Measurements from ENCODE around the gene CDH26.

Gene CDH26

DNA sequence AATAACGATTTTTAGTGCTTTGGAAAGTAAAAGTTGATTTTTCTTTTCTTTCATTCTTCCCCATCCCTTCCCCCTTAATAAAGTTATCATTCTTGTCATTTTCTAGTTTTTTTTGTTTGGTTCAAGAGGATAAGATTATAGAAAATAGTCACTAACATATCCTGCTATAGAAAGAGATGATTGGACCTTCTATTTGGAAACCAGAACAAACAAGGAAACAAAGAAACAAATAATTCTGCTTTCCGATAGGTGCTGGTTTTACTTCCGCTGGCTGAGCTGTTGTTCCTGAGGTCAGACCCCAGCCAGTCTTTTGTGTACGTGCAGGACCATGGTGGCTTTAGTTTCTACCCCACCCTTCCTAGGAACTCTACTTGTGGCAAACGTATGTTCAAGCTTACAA lies at the start of gene CDH26:
CDH26 (plus strand) TSS at position 301 of the 400 bp plus-strand sequence. CDS start 304 bp downstream, outside the sequence.
- no peak for TF ChIP-seq ZNF274 (IDR thresholded peaks at IDR 0.05; ENCODE audit: low read depth, low read length)
- H3K4me3 ChIP-seq (ENCODE audit: low read length): no peak within 1 kb of the TSS

DNA sequence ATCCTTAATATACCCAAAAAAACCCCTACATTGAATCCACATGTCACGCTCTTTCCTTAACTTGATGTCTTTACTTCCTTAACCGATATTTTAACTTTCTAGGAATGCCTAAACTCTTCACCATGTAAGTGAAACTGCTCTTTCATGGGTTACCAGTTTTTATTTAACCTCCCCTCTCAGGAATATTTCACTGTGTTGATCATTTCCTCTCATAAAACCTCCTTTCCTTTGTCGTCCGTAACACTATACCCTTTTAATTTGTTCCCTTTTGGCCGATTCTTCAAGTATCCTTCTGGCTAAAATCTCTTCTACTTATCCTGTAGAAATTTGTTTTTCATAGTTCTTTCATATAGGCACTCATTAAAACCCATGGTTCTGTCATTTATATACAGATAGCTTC lies 49.4 kb upstream of the CDH26 start:
- no peak for TF ChIP-seq ZNF274 (IDR thresholded peaks at IDR 0.05; ENCODE audit: low read depth, low read length)
- no peak overlapping the region for H3K4me3 ChIP-seq (ENCODE audit: low read length)

DNA sequence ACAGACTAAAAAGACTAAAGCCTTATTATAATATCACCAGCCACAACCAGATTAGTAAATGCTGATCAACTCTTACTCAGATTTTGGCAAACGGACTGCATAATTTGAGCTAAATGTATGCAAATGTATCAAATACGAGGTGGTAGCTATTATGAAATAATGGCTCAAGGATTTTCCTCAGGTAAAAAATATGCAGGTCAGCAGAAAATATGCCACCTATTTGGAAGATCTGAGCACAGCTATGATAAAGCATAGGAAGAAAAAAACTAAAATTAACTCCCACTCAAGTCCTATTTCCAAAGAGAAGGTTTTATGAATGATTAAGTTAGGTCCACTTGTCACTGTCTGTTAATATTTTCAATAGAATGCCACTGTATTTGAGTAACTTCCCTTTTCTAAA lies 47.2 kb upstream of the CDH26 start:
- no peak for TF ChIP-seq ZNF274 (IDR thresholded peaks at IDR 0.05; ENCODE audit: low read depth, low read length)
- H3K4me3 ChIP-seq (ENCODE audit: low read length): no peak overlapping the region

DNA sequence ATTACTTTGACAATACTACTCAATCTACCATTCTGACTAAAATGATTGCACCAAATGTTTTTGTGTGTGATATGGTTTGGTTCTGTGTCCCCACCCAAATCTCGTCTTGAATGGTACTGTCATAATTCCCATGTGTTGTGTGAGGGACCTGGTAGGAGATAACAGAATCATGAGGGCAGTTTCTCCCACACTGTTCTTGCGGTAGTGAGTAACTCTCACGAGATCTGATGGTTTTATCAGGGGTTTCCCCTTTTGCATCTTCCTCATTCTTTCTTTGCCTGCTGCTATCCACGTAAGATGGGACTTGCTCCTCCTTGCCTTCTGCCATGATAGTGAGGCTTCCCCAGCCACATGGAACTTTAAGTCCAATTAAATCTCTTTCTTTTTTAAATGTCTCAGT lies 45.6 kb upstream of the CDH26 start:
- TF ChIP-seq ZNF274 (IDR thresholded peaks at IDR 0.05; ENCODE audit: low read depth, low read length): no peak

DNA sequence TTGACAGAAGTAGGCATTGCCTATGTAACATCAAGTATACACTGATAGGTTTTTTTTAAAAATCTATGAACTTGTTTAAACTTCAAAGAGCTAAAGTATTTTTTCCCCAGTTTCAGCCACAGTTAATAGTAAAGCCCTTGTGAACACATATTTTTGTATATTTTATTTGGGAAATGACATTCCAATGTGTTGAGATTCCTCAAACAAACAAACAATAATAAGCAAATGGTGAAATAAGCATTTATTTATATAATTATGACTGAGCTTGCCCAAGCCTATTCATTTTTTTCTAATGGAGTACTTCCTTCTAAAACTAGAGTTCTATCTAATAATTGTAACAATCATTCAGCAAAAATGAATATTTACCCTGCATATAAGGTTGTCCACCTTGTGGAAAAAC lies 37.3 kb upstream of the CDH26 start:
- no peak overlapping the region for H3K4me3 ChIP-seq (ENCODE audit: low read length)
- no peak for TF ChIP-seq ZNF274 (IDR thresholded peaks at IDR 0.05; ENCODE audit: low read depth, low read length)

More for the DNA sequence above, 45.6 kb upstream of the CDH26 start:
- no peak overlapping the region for H3K4me3 ChIP-seq (ENCODE audit: low read length)

DNA sequence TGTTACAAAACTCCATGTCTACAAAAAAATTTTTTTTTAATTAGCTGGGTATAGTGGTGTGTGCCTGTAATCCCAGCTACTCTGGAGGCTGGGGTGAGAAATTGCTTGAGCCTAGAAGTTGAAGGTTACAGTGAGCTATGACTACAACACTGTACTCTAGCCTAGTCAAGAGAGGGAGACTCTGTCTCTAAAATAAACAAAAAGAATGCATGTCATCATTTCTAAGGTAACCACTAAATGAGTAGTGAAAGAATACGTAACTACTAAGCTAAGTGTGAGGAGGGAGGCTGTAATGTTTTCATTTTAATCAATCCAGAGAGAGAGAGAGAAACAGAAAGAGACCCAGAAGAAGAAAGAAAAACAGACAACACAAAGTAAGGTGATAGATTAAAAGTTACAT lies 34.7 kb upstream of the CDH26 start:
- H3K4me3 ChIP-seq (ENCODE audit: low read length): no peak overlapping the region
- no peak for TF ChIP-seq ZNF274 (IDR thresholded peaks at IDR 0.05; ENCODE audit: low read depth, low read length)

DNA sequence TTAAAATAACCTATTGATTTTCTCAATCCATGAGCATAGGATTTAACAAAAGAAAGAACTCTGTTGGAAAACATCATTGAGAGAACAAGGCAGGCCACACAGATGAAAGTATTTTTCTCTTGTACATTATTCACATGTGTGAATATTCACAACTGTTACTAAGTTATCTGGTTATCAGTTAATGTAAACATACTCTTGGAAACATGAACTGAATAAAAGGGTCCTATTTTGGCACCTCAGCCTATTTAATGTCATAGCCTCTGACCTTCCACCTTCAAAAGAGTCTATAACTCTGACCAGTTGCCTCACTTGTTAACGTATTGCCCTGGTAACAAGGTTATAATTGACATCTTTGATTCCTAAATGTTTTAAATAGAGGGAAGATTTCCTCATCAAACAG lies 32.9 kb upstream of the CDH26 start:
- H3K4me3 ChIP-seq (ENCODE audit: low read length): no peak overlapping the region
- no peak for TF ChIP-seq ZNF274 (IDR thresholded peaks at IDR 0.05; ENCODE audit: low read depth, low read length)

DNA sequence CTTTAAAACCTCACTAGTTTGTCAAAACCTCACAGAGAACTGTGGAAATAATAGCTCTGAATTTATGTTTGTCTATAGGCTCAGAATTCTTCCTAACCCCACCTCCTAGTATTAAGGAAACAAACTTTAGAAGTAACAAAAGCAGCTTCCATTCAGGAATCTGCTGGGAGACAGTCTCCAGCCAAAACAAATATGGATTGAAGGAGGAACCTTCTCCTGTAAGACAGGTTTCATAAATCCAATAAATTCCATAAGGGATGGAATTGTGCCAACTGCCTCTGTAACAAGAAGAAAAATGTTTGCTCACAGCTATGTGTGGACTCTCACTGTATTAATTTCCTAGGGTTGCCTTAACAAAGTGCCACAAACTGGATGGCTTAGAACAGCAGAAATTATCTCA lies 32.3 kb upstream of the CDH26 start:
- TF ChIP-seq ZNF274 (IDR thresholded peaks at IDR 0.05; ENCODE audit: low read depth, low read length): no peak
- no peak overlapping the region for H3K4me3 ChIP-seq (ENCODE audit: low read length)

DNA sequence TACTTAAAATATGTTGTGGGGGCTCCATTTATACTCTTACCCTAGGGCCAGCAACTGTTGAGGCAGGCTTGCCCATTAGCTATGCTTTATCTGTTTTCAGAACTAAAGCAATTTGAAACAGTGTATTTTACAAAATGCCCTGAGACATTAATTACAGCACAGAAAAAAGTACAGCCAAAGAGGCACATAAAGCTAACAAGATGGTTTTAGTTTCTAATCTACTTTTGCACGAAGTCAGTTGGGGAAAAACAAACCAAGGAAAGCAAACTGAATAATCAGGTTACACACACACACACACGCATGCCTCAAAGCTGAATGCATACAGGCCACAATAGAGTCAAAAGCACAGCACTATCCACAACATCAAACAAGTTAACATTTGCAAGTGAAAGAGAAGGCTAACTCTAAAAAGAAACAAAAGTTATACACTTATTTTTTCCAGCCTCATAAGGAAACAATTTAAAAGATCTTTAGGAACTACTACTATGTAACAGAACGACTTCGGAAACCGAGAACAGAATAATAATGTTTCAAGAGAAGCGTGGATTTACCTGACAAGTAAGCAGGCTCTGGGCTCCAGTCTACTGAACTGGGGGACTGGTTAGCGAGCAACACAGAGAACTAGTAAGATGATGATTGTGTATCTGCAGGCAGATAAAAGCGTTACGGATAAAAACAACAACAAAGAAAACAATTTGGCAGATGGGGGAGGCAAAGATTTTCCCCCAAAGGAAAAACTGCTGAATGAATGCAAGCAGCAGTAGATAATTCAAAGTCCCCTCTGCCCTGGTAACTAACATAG lies 26.5 kb upstream of the CDH26 start:
- TF ChIP-seq ZNF274 (IDR thresholded peaks at IDR 0.05; ENCODE audit: low read depth, low read length): no peak
- H3K4me3 ChIP-seq (ENCODE audit: low read length): peak overlapping the region; percentile 61; the same call in 1 of the 2 replicates

DNA sequence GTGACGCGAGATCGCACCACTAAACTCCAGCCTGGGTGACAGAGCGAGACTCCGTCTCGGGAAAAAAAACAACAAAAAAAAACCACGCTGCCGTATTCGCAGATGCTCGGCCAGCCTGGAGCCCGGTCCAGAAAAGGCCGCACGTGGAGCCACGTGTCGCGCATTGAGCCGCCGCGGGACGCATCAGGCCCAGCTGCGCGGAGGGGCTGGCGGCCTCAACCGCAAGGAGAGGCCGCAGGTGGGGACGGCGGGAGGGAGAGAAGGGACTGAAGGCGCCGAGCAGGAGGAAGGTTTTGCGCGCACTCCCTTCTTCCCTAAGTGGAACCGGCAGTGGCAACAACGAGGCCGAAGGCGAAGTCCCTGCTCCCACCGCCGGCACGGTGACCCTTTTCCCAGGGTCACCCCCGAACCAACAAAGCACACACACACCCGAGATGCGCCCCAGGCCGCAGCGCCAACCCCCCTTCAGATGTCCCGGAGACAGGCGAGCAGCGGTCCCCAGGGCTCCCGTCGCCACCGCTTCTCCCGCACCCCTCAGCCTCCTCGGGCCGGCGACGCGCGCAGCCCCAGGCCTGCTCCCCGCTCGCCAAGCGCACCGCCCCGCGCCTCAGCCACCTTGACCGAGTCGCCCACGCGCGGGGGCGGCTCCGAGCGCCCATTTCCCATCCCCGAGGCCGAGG lies 25.5 kb upstream of the CDH26 start:
- no peak for TF ChIP-seq ZNF274 (IDR thresholded peaks at IDR 0.05; ENCODE audit: low read depth, low read length)
- H3K4me3 ChIP-seq (ENCODE audit: low read length): peak overlapping the region; percentile 61; the same call in 1 of the 2 replicates

DNA sequence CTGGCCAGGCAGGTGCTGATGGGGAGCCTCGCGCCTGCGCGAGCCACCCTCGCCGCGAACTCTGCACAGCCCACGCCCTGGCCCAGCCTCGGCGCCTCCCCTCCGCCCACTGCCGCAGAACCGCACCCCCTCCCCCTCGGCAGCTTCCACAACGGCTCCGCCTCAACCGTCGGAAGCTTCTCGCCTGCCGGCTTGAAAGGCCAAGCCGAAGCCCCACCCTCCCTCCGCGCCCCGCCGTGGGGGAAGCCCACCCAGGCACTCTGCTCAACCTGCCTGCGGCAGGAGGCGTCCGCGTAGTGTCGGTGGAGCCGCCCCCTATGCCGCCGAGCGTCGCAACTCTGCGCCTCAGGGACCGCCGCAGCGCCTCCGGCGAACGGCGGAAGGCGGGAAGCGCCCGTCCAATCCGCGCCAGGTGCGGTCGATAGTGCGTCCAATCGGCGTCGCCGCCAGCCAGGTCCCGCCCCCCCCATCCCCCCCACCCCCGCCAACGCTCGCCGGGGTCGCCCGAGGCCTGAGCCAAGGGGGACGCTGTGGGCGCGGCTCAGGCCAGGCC lies 24.9 kb upstream of the CDH26 start, which contains the start of gene SYCP2:
SYCP2 (minus strand) TSS at position 342 of the 553 bp plus-strand sequence. CDS start 11,224 bp downstream, outside the sequence.
- H3K4me3 ChIP-seq (ENCODE audit: low read length): peak within 1 kb of the TSS; percentile 71

DNA sequence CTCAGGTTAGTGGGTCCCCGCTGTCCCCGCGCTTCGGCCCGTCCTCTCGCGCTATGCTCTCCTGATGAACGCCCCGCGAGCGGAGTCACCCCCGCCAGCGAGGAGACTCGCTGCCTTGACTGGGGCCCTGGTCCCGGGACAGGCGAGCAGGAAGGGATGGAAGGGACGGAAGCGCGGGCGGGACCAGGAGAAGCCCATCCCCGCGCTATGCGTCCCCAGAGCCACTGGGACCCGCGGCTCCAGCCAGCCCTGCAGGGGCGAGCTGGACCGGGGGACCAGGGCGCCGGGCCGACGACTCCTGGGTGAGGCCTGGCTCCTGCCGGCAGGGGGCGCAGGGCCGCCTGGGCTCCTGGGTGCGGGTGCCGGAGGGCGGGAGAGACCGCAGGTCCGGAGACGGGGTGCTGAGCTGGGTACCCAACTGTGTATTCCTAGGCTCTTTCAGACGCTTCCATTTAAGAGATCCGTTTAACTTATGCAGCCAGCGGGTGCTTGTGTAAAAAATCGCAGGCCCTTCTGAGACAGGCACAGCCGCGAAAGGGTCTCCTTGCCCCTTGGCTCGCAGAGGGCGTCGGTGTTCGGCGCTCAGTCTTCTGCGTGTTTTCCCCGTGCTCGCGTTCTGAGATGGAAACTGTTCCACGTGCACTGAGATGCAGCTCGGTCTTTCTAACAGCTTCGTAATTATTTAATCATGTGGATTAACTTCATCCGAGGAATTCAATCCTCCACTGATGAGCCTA lies 24.2 kb upstream of the CDH26 start:
- H3K4me3 ChIP-seq (ENCODE audit: low read length): peak overlapping the region; percentile 71

More for the DNA sequence above, 24.9 kb upstream of the CDH26 start, which contains the start of gene SYCP2:
- no peak for TF ChIP-seq ZNF274 (IDR thresholded peaks at IDR 0.05; ENCODE audit: low read depth, low read length)

DNA sequence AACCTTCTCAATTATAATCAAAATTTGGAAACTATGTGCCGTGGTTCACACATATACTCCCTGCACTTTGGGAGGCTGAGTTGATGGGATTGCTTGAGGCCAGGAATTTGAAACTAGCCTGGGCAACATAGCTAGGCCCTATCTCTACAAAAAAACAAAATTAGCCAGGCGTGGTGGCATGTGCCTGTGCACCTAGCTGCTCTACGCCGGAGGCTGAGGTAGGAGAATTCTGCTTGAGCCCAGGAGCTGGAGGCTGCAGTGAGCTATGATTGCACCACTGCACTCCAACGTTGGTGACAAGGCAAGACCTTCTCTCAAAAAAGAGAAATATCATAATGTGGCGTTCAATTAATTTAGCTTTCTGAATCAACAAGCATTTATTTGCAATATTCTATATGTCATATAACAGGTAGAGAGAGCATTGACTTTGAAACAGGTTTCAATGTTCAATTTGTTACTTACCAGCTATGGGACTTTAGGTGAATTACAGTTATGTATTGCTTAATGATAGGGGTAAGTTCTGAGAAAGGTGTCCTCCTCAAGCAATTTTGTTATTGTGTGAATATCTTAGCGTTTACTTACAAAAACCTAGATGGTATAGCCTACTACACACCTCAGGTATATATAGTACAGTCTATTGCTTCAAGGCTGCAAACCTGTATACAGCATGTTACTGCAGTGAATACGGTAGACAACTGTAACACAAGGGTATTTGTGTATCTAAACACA lies 22.6 kb upstream of the CDH26 start:
- no peak for TF ChIP-seq ZNF274 (IDR thresholded peaks at IDR 0.05; ENCODE audit: low read depth, low read length)
- no peak overlapping the region for H3K4me3 ChIP-seq (ENCODE audit: low read length)

More for the DNA sequence above, 24.2 kb upstream of the CDH26 start:
- no peak for TF ChIP-seq ZNF274 (IDR thresholded peaks at IDR 0.05; ENCODE audit: low read depth, low read length)

Measured in GM08714 (cell line).